Measurements from ENCODE around the gene POU2F1. TPM values are rescaled to one million over a fixed set of nuclear protein-coding genes. Genes with fewer than 3 reads are reported as not detected.

POU2F1 gene
- total and polyA plus RNA-seq, 2 donors (not counting 3 experiments of a cell fraction or from before 2014, with no cell fraction given), result 6.0 to 12.9 TPM

DNA sequence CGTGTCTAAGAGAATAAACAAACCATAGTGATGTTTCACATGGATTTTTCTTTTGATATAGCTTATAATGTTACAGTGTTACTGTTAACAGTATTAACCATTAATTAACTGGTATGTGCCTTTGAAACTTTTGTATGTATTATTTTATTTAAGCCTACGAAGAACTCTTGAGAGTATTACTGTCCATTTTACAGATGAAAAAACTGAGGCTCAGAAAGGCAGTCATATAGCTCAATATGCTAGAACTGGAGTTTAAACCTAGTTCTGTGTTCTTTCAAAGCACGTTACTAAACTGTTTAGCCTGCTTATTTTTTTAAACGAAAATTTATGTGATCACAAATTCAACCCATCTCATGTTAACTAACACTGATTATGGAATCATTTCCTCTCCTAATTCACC, 83.5 kb downstream of the POU2F1 start:
- peaks cover 3% of the 10 kb centered on the region for H3K4me1 ChIP-seq (ENCODE audit: control insufficient read depth, extremely low read depth, insufficient read depth, low read length)
- no peak overlapping the region for H3K4me2 ChIP-seq (ENCODE audit: insufficient read depth, low read length)
- dilution Hi-C loops (cut with MboI; ENCODE audit: extremely low pct_ligation_motif_present, low sequenced_read_pairs) (no loop called here), intact Hi-C loops (cut with micrococcal nuclease) (no loop called here)
- no peaks in the 10 kb centered on the region for H3K79me2 ChIP-seq (ENCODE audit: control insufficient read depth, insufficient read depth, low read length)
- no peak overlapping the region for H3K9ac ChIP-seq (replicated peaks; ENCODE audit: extremely low read depth, insufficient read depth, low read length)
- POLR2A ChIA-PET, result no interaction called here
- H4K20me1 ChIP-seq (replicated peaks; ENCODE audit: control insufficient read depth, extremely low read depth, insufficient read depth, low read length), result no peaks in the 10 kb centered on the region
- DNase-seq (ENCODE audit: low read depth, low spot score), result no peak
- no TSS peak for BruUV-seq (replicated peaks)
- no peak overlapping the region for H2AFZ ChIP-seq (ENCODE audit: low read depth, low read length)
- H3K4me3 ChIP-seq (replicated peaks in 1 of 3; ENCODE audit: insufficient read depth in 1 of 3, low read depth in 1 of 3, low read length in 3 of 3), result no peak overlapping the region
- H3K36me3 ChIP-seq (ENCODE audit: control insufficient read depth in 2 of 2, extremely low read depth in 1 of 2, insufficient read depth in 2 of 2, low read length in 2 of 2), result no peaks in the 10 kb centered on the region
- no peak overlapping the region for H3K27ac ChIP-seq (ENCODE audit: insufficient read depth, low read depth, low read length)
- H3K9me1 ChIP-seq (replicated peaks; ENCODE audit: control insufficient read depth, extremely low read depth, insufficient read depth, low read length), result no peaks in the 10 kb centered on the region
- FAIRE-seq, result no peak
- no peak for TF ChIP-seq FOS (IDR thresholded peaks at IDR 0.05; ENCODE audit: borderline replicate concordance, insufficient read depth, low read length)
- TF ChIP-seq GATA2 (IDR thresholded peaks at IDR 0.05; ENCODE audit: insufficient read depth, insufficient read length, low read depth, low read length), result no peak
- no peak for TF ChIP-seq EZH2 (IDR thresholded peaks at IDR 0.05; ENCODE audit: borderline replicate concordance, low read depth, low read length, severe bottlenecking)
- TF ChIP-seq POLR2AphosphoS5 (IDR thresholded peaks at IDR 0.05; ENCODE audit: insufficient read depth, low read depth, low read length), result no peak
- no peak for TF ChIP-seq CTCF (IDR thresholded peaks at IDR 0.05; ENCODE audit: extremely low read depth in 1 of 2, insufficient read depth in 1 of 2, low read depth in 1 of 2, low read length in 2 of 2)
- TF ChIP-seq POLR2A (IDR thresholded peaks at IDR 0.05; ENCODE audit: low read depth, low read length), result no peak
- no peak for TF ChIP-seq MYC (IDR thresholded peaks at IDR 0.05; ENCODE audit: low read depth, low read length)
- no peak for TF ChIP-seq MAX (IDR thresholded peaks at IDR 0.05; ENCODE audit: insufficient read depth, insufficient read length)
- TF ChIP-seq JUN (IDR thresholded peaks at IDR 0.05; ENCODE audit: borderline replicate concordance, insufficient read depth, insufficient read length, low read depth), result no peak
- no peaks in the 10 kb centered on the region for H3K9me3 ChIP-seq (replicated peaks; ENCODE audit: control insufficient read depth, insufficient read depth, low read length)
- no peaks in the 10 kb centered on the region for H3K27me3 ChIP-seq (ENCODE audit: control insufficient read depth in 2 of 2, insufficient read depth in 2 of 2, low read length in 2 of 2)
- CTCF ChIA-PET, result interaction anchor here (0.6 to 1.4 kb wide), 2 partner anchors 8 to 10 kb away, joined by 3 to 4 read pairs; no protein-coding TSS in a partner anchor
